HAP-1 (cell line): ENCODE data around the gene SLC6A6.

Source experiments
- DNase-seq, 2 experiments: peaks; one replicate each; pipeline ENCODE4 v3.0.0-alpha.2; 2016 to 2020; ENCODE audit warnings: low spot score in 2 of 2
- H3K27me3 ChIP-seq: fragments of 250-450 bp; sonication (Bioruptor Pico); 2 replicates; pipeline ENCODE4 v1.5.1; 2020; ENCODE audit warnings: low read depth, mild to moderate bottlenecking, moderate library complexity
- H3K36me3 ChIP-seq: fragments of 250-450 bp; sonication (Bioruptor Pico); replicated peaks from 2 replicates; pipeline ENCODE4 v1.5.1; 2020; ENCODE audit warnings: mild to moderate bottlenecking
- H3K4me1 ChIP-seq: fragments of 250-450 bp; sonication (Bioruptor Pico); 2 replicates; pipeline ENCODE4 v1.5.1; 2020; ENCODE audit warnings: mild to moderate bottlenecking
- H3K4me3 ChIP-seq: fragments of 250-450 bp; sonication (Bioruptor Pico); 2 replicates; pipeline ENCODE4 v1.5.1; 2020; ENCODE audit warnings: mild to moderate bottlenecking, moderate library complexity
- H3K9me3 ChIP-seq: fragments of 250-450 bp; sonication (Bioruptor Pico); 2 replicates; pipeline ENCODE4 v1.5.1; 2020; ENCODE audit warnings: mild to moderate bottlenecking, moderate library complexity
- in situ Hi-C: fragments of 300-500 bp; cut with MboI; formaldehyde crosslinking; loops from 3 replicates; pipeline ENCODE4 v1.14.3; 2020; ENCODE audit warnings: low sequenced_read_pairs, inconsistent platforms, mixed read lengths

SLC6A6 gene

DNA sequence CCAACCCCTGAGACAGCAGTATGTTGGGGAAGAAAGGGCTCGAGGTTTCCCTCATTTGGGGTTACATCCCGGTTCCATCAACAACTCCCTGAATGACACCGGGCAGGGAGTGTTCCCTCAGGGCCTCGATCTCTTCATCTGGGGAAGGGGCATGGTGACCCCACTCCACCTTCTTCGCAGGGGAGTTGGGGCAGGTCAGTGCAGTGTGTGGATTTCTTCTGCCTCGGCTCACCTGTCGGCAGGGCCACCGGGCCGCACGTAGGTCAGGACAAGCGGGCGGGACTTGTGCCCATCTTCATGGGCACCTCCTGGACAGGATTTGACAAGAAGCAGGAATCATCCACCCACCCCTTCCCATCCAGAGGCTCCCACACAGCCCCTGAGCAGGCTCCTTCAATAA is 120.4 kb downstream of the SLC6A6 start:
- Histone ChIP-seq H3K4me3 (no peak overlapping the region), H3K36me3 (no peaks in the 10 kb centered on the region), H3K4me1 (no peaks in the 10 kb centered on the region), H3K27me3 (no peaks in the 10 kb centered on the region), H3K9me3 (no peaks in the 10 kb centered on the region)
- no peak for DNase-seq
- in situ Hi-C loops: no loop called here

- Histone ChIP-seq H3K36me3 (no peaks in the 10 kb centered on the region), H3K4me3 (no peak overlapping the region), H3K27me3 (no peaks in the 10 kb centered on the region), H3K9me3 (no peaks in the 10 kb centered on the region), H3K4me1 (no peaks in the 10 kb centered on the region)
- in situ Hi-C loops: no loop called here
- no peak for DNase-seq
Measured at GRCh38 chr3:14523792-14524191, 121.4 kb downstream of the SLC6A6 start.

DNA sequence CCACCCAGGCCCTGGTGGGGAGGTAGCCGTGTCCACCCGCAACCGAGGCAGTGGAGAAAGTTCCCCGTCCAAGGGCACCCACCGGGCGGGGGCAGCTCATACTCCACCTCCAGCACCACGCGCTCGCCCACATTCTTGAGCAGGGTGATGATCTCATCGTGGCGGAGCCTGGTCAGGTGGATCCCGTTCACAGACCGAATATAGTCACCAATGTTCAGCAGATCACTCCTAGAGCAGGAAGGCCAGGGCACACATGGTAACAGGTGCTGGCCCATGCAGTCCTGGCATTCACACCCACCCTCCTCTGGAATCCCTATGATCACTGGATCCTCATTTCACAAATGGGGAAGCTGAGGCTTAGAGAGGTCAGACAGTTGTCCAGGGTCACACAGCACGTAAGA is 121.9 kb downstream of the SLC6A6 start:
- no peak overlapping the region for H3K4me3 ChIP-seq
- H3K27me3 ChIP-seq: no peaks in the 10 kb centered on the region
- in situ Hi-C loops: no loop called here
- H3K4me1 ChIP-seq: no peaks in the 10 kb centered on the region
- no peaks in the 10 kb centered on the region for H3K36me3 ChIP-seq
- H3K9me3 ChIP-seq: no peaks in the 10 kb centered on the region
- DNase-seq: no peak

DNA sequence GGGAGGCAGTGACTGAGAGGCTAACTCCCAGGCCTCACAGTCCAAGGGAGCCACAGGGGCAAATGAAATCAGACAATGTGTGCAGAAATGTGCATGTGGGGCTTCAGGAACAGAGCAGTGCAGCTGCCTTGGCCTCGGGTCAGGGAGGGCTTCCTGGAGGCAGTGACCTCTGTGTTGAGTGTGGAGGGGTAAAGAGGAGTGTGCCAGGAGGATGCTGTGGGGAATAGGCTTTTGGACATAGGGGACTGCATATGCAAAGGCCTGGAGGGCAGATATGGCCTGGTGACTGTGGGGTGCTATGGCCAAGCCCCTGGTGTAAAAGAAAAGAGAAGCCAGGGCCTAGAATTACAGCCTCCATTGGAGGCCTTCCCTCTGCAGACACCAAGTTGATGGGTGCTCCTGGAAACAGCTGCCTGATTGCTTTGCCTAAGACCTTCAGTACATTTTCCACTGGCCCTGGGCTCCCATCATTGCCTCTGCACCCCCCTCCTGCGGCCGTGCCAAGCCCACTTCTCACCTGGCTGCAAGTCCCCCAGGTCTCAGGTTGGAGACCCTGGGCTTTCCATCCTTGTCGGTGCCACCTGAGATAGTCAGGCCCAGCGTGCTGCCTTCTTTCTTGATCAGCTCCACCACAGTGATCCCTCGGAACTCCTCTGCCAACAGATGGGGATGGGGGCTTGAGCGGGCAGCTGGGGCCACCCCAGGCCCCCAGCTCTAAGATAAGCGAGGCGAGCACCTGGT is 122.7 kb downstream of the SLC6A6 start:
- Histone ChIP-seq H3K36me3 (no peaks in the 10 kb centered on the region), H3K27me3 (no peaks in the 10 kb centered on the region), H3K9me3 (no peaks in the 10 kb centered on the region; the same call in 1 of the 2 replicates), H3K4me1 (no peaks in the 10 kb centered on the region), H3K4me3 (no peak overlapping the region)
- in situ Hi-C loops: no loop called here
- no peak for DNase-seq

- H3K9me3 ChIP-seq: no peaks in the 10 kb centered on the region; the same call in 1 of the 2 replicates
- H3K27me3 ChIP-seq: no peaks in the 10 kb centered on the region
- H3K36me3 ChIP-seq: no peaks in the 10 kb centered on the region
- in situ Hi-C loops: no loop called here
- H3K4me1 ChIP-seq: no peaks in the 10 kb centered on the region
- DNase-seq: no peak
- H3K4me3 ChIP-seq: no peak overlapping the region
Measured at GRCh38 chr3:14525685-14526631, 123.6 kb downstream of the SLC6A6 start.

DNA sequence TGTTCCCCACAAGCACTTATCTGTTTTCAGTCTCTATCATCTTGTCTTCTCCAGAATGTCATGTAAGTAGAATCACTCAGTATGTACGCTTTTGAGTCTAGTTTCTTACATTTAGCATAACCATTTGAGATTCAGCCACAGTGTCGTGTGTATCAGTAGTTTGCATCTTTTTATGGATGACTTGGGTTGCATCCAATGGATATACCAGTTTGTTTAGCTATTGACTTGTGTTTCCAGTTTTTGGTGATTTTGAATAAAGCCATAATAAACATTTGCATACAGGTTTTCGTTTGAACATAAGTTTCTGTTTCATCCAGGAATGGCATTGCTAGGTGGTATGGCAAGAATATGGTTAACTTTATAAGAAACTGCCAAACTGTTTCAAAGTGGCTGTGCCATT is 125.7 kb downstream of the SLC6A6 start:
- in situ Hi-C loops: no loop called here
- H3K4me1 ChIP-seq: no peaks in the 10 kb centered on the region
- H3K9me3 ChIP-seq: no peaks in the 10 kb centered on the region; the same call in 1 of the 2 replicates
- DNase-seq: no peak
- no peak overlapping the region for H3K4me3 ChIP-seq
- no peaks in the 10 kb centered on the region for H3K27me3 ChIP-seq
- H3K36me3 ChIP-seq: no peaks in the 10 kb centered on the region

DNA sequence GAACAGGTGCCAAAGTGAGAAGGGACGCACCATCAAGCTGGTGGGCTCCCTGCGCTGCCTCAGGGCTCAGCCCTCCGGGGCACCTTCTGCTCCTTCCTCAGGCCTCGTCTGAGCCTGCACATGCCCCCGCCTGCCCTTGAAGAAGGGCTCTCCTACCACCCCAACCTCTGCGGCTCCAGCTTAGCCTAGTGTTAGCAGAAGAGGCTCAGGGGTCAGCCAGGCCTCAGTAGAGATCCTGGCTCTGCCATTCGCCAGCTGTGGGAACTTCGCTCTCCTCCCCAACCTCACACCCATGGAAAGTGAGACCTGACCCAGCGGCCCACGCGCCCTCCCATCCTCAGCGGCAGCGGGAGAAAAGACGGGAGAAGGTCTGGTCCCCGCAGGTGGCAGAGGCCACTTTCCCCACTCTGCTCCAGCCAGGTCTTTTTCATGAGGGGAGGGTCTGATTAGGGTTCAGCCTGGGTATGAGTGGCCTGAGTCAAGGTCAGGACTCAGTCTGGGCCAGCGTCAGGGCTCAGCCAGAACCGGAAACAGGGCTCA is 129.5 kb downstream of the SLC6A6 start:
- Histone ChIP-seq H3K4me1 (no peaks in the 10 kb centered on the region), H3K36me3 (no peaks in the 10 kb centered on the region), H3K9me3 (no peaks in the 10 kb centered on the region; the same call in 1 of the 2 replicates), H3K4me3 (no peak overlapping the region), H3K27me3 (no peaks in the 10 kb centered on the region)
- in situ Hi-C loops: no loop called here
- DNase-seq: no peak

DNA sequence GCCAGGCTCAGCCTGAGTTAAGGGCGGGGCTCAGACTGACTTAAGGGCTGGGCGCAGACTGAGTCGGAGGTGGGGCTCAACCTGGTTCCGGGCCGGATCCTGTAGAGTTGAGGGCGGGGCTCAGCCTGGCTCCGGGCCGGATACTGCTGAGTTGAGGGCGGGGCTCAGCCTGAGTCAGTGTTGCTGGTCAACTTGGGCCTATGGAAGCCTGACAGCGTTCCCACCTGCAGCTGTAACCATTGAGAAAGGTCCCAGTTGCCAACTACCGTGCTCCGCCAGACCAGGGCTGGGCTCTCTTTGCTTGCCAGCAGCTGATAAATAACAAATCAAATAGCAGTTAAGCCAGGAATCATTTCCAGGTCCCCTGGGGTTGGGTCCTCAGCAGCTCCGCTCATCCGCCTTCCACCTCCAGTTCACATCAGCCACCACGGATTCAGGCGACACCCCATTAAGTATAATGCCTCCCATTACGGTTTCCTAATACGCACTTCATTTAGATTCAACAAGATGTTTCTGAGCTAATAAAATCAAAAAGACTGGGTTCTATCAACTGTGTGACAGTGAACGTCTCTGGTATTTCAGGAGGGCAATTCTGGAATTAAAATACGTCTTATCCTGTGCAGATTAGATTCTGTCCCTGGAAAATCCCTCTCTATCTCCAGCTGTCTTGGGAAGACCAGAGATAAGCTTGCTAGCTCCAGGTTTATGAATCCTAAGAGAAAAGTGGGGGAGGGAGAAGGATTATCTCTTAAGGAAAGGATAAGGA is 130.5 kb downstream of the SLC6A6 start:
- no peaks in the 10 kb centered on the region for H3K27me3 ChIP-seq
- no peaks in the 10 kb centered on the region for H3K36me3 ChIP-seq
- no peaks in the 10 kb centered on the region; the same call in 1 of the 2 replicates for H3K9me3 ChIP-seq
- DNase-seq: peak in 1 of 2 experiments; percentile 52
- no peaks in the 10 kb centered on the region for H3K4me1 ChIP-seq
- in situ Hi-C loops: no loop called here
- H3K4me3 ChIP-seq: no peak overlapping the region

DNA sequence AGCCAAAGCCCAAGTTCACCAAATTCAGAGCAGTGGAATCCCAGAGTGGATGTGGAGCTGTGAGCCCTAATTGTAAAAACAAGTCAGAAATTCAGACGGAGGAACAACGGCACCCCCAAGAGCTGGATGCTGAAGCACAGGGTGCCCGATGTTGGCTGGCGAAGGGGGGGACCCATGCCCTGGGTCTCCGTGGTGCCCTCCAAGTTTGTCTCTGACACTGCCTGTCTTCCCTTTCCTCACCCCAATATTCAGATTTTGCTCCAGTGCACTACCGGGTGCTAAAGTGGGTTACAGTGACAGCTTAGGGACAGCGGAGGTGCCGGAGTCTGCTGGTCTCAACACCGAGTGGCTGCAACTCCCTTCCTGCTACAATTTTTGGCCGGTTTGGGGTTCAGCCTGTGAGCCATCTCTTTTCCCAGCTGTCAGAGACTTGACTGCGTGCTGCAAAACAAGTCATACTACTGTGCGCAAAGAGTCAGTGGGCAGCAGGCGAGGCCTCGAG is 131.1 kb downstream of the SLC6A6 start:
- H3K4me3 ChIP-seq: no peak overlapping the region
- no peaks in the 10 kb centered on the region for H3K4me1 ChIP-seq
- H3K36me3 ChIP-seq: no peaks in the 10 kb centered on the region
- H3K9me3 ChIP-seq: no peaks in the 10 kb centered on the region; the same call in 1 of the 2 replicates
- no peaks in the 10 kb centered on the region for H3K27me3 ChIP-seq
- DNase-seq: no peak
- in situ Hi-C loops: no loop called here

GRCh38 chr3:14534516-14535191 is 132.2 kb downstream of the SLC6A6 start:
- in situ Hi-C loops: no loop called here

DNA sequence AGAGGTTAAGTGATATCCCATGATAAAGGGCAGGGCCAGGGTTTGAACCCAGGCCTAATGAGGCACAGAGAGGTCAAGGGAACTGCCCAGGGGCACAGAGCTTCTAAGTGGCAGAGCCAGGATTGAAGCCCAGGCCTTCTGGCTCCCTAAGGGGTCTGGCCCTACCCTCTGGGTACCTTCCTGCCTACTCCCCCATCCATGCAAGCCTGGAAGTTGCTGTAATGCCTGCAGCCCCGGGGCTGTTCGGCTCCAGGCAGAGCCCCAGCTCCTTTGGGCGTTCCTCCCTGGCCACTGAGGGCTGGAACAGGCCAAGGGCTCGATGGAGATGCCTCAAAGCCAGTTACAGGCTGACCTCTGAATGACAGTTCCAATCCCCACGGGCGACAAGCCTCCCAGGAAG is 133.2 kb downstream of the SLC6A6 start:
- in situ Hi-C loops: no loop called here
- Histone ChIP-seq H3K9me3 (no peaks in the 10 kb centered on the region), H3K27me3 (no peaks in the 10 kb centered on the region), H3K36me3 (no peaks in the 10 kb centered on the region), H3K4me3 (no peak overlapping the region), H3K4me1 (no peaks in the 10 kb centered on the region)
- no peak for DNase-seq

More at GRCh38 chr3:14534516-14535191, 132.2 kb downstream of the SLC6A6 start:
- H3K4me3 ChIP-seq: no peak overlapping the region
- no peak for DNase-seq
- no peaks in the 10 kb centered on the region for H3K4me1 ChIP-seq
- no peaks in the 10 kb centered on the region; the same call in 1 of the 2 replicates for H3K9me3 ChIP-seq
- no peaks in the 10 kb centered on the region for H3K27me3 ChIP-seq
- no peaks in the 10 kb centered on the region for H3K36me3 ChIP-seq

- no peaks in the 10 kb centered on the region for H3K27me3 ChIP-seq
- H3K4me3 ChIP-seq: no peak overlapping the region
- in situ Hi-C loops: no loop called here
- no peak for DNase-seq
- no peaks in the 10 kb centered on the region for H3K36me3 ChIP-seq
- no peaks in the 10 kb centered on the region for H3K9me3 ChIP-seq
- H3K4me1 ChIP-seq: no peaks in the 10 kb centered on the region
Measured at GRCh38 chr3:14536055-14536815, 133.8 kb downstream of the SLC6A6 start.
